ENCODE measurements around the gene LRRC14B. TPM values are rescaled to one million over a fixed set of nuclear protein-coding genes. Genes with fewer than 3 reads are reported as not detected.

Gene LRRC14B
- total and polyA plus RNA-seq, 2 experiments from 2014 or later, result not detected

- TF ChIP-seq ZNF462 (CRISPR knock-in tag; IDR thresholded peaks at IDR 0.05), result no peak
- no peak for TF ChIP-seq ETS1 (IDR thresholded peaks at IDR 0.05)
- no peak for TF ChIP-seq REST (IDR thresholded peaks at IDR 0.05; ENCODE audit: unreplicated experiment)
- TF ChIP-seq EZH2phosphoT487 (IDR thresholded peaks at IDR 0.05; ENCODE audit: unreplicated experiment), result no peak
Observed at GRCh38 chr5:156411-157072, 34.8 kb upstream of the LRRC14B start (continued).

Measured in GM23338 (cell line).